ENCODE data around the gene GRID1.

GRCh38 chr10:85558533-85558932, 808.1 kb downstream of the GRID1 start:
- TF ChIP-seq CTCF (IDR thresholded peaks at IDR 0.05) (no peak), POLR2A (IDR thresholded peaks at IDR 0.05) (no peak)

All from esophagus squamous epithelium (tissue), 4 donors.